ENCODE results near the gene MRC2.

MRC2 gene

DNA sequence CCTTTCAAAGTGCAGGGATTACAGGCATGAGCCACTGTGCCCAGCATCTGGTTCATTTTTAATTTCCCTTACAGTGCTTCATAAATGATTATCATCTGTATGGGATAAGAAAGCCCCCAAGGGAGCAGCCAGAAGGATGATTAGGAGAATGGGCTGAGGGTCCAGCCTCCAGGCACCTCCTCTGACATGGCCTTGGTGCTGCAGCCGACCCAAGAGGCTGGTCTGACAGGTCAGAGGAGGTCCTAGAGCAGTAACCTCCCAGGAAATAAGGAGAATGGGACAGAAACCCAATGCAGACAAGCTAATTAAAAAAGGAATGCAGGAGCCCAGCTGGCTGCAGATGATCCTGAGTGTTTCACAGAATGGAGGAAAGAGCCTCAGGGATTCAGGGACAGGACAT is 29.0 kb downstream of the MRC2 start:
- TF ChIP-seq CTCF (IDR thresholded peaks at IDR 0.05; ENCODE audit: borderline replicate concordance, control extremely low read depth, extremely low read depth, insufficient read depth, missing control alignments), result no peak
- DNase-seq (ENCODE audit: low spot score), result no peak
- in situ Hi-C loops (cut with MboI; ENCODE audit: low sequenced_read_pairs, unreplicated experiment), result no loop called here

GRCh38 chr17:62657145-62657665 is 29.7 kb downstream of the MRC2 start:
- no peak for DNase-seq (ENCODE audit: low spot score)
- in situ Hi-C loops (cut with MboI; ENCODE audit: low sequenced_read_pairs, unreplicated experiment), result no loop called here

GRCh38 chr17:62657690-62658089 is 30.2 kb downstream of the MRC2 start:
- no peak for DNase-seq (ENCODE audit: low spot score)
- TF ChIP-seq CTCF (IDR thresholded peaks at IDR 0.05; ENCODE audit: borderline replicate concordance, control extremely low read depth, extremely low read depth, insufficient read depth, missing control alignments), result no peak
- in situ Hi-C loops (cut with MboI; ENCODE audit: low sequenced_read_pairs, unreplicated experiment), result no loop called here

More at GRCh38 chr17:62657145-62657665, 29.7 kb downstream of the MRC2 start:
- no peak for TF ChIP-seq CTCF (IDR thresholded peaks at IDR 0.05; ENCODE audit: borderline replicate concordance, control extremely low read depth, extremely low read depth, insufficient read depth, missing control alignments)

DNA sequence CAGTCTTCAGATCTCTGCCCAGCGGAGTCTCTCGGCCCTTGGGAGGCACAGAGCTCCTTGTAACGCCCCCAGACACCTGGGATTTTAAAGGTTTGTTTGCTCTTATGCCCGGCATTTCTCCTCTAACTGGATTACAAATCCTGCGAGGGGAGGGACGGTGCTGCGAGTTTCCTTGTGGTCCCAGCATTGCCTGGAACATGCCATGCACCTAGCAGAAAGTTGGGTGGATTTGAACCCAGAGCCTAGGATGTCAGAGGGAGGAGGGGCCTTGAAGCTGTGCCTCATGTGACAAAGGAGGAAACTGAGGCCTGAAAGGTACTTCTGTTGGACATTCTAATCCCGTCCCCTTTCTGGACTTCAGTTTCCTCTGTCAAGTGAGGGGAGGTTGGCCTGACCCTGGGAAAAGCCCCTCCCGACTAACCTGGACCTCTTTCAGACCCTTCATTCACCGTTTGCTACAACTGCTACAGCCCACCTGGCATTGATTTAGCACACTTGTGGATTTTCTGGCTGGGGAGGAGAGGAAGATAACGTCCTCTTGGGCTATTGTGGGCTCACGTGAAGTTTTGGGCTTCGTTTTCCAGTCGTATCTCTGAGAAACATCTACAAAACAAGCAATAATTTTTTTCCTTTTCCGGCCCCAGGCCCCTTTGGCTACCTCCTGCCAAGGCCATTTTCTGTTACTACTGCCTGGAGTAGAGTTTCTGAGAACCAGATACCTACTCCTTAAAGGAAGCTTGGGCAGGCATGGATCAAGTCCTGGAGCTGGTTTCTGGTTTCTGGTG is 30.9 kb downstream of the MRC2 start:
- no peak for DNase-seq (ENCODE audit: low spot score)
- in situ Hi-C loops (cut with MboI; ENCODE audit: low sequenced_read_pairs, unreplicated experiment), result no loop called here
- no peak for TF ChIP-seq CTCF (IDR thresholded peaks at IDR 0.05; ENCODE audit: borderline replicate concordance, control extremely low read depth, extremely low read depth, insufficient read depth, missing control alignments)

DNA sequence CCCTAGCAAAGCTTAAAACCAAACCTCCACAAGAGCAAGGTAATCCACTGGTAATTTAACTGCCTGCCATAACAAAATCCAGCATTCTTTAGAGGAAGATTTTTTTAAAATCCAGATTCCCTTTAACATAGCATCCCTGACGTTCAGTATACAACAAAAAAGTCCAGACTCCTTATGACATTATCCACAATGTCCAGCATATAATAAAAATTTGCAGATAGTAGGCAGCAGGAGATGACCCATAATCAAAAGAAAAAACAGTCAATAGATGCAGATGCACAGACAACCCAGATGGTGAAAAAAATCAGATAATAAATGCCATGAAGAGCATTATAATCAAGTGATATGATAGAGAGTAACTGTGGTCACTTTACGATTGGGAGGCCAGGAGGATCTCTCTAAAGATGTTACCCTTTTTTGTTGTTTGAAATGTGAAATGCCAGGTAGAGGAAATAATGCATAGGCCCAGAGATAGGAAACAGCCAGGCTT is 33.2 kb downstream of the MRC2 start:
- no peak for DNase-seq (ENCODE audit: low spot score)
- TF ChIP-seq CTCF (IDR thresholded peaks at IDR 0.05; ENCODE audit: borderline replicate concordance, control extremely low read depth, extremely low read depth, insufficient read depth, missing control alignments), result no peak
- in situ Hi-C loops (cut with MboI; ENCODE audit: low sequenced_read_pairs, unreplicated experiment), result no loop called here

DNA sequence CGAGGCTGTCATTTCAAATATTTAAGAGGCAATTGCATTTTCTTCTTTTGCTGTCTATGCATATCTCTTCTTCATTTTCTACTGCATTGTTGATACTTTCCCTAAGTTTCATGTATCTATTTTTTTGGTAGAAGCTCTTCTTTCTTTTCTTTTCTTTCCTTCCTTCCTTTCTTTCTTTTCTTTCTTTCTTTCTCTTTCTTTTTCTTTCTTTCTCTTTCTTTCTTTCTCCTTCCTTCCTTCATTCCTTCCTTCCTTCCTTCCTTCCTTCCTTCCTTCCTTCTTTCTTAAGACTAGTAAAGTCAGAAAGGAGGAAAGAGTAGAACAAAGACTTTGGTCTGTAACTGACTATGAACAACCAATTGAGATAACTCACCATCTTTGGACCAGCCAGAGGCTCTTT is 33.9 kb downstream of the MRC2 start:
- in situ Hi-C loops (cut with MboI; ENCODE audit: low sequenced_read_pairs, unreplicated experiment), result no loop called here
- TF ChIP-seq CTCF (IDR thresholded peaks at IDR 0.05; ENCODE audit: borderline replicate concordance, control extremely low read depth, extremely low read depth, insufficient read depth, missing control alignments), result no peak
- no peak for DNase-seq (ENCODE audit: low spot score)

Measured in GM13976 (cell line).